GM21390 (cell line): ENCODE measurements around the gene GRAMD4.

Experiments used
- ATAC-seq: cut with Tn5 transposase; IDR thresholded peaks from one replicate; pipeline ENCODE4 v1.9.1; 2021; ENCODE audit not compliant: unreplicated experiment

The GRAMD4 gene, protein sequence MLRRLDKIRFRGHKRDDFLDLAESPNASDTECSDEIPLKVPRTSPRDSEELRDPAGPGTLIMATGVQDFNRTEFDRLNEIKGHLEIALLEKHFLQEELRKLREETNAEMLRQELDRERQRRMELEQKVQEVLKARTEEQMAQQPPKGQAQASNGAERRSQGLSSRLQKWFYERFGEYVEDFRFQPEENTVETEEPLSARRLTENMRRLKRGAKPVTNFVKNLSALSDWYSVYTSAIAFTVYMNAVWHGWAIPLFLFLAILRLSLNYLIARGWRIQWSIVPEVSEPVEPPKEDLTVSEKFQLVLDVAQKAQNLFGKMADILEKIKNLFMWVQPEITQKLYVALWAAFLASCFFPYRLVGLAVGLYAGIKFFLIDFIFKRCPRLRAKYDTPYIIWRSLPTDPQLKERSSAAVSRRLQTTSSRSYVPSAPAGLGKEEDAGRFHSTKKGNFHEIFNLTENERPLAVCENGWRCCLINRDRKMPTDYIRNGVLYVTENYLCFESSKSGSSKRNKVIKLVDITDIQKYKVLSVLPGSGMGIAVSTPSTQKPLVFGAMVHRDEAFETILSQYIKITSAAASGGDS

GRCh38 chr22:46619830-46620501, at the start of gene GRAMD4:
Gene GRAMD4, plus strand, starts transcription at chr22:46620386. Its CDS starts 6,414 bp downstream, at chr22:46626800.
- ATAC-seq = no peak

DNA sequence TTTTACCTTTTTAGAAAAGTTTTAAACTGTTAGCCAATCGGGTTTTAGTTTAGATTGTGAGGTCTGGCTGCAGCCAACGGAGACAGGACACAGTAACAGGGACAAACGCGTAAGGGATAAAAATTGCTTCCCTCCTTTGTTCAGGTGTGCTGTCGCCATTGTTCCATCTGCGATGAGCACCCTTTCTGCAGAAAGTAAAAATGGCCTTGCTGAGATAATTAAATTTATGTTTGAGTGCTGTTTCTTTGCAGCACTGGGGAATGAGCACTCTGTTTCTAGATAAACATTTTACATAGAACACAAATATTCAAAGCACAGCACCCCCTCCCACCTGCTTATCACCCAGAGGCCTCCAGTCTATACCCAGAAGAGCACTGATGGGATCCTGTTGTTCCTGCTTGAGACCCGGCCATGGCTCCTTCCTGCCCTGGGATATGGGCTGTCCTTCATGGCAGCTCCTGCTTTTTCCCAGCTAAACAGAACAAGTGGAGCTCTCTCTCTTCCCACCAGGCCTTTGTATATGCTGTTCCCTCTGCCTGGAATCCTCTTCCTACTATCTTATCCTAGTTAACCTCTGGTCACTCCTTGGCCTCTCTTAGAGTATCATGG, 48.4 kb upstream of the GRAMD4 start:
- ATAC-seq = no peak

DNA sequence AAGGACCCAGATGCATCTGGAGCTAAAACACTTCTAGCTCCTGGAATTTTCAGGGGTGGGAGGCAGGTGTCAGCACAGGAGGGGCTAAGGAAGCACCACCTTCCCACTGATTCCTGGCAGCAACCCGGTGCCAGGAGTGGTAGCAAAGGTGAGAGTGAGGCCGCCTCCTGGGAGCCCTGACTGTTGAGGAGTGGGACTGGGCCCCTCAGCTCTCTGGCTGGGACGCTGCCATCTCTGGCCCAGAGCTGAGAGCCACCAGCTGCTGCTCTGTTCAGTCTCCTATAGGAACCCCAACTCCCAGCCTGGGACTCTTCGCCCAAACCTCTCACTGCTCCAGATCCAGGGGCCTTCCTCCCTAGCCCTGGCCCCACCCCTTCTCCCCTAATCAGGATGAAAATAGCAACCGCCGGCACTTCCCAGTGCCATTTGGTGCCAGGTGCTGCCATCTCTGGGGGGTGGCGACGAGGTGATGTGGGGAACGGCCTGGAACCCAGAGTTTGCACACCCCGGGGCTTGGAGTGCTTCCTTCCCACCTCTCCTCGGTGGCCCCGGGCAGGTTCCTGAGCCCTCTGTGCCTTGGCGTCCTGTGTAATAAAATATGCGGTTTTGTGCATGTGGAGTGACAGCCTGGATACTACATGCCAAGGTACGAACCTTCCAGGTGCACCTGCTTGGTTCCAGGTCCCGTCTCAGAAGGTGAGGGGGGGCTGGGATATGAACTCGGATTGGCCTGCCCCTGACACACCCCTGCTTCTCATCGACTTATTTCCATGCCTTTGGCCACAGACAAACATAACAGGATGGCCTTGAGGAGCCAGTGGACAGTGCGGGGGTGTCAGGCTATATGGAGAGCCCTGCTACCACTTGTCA, 47.0 kb upstream of the GRAMD4 start:
- no peak for ATAC-seq

DNA sequence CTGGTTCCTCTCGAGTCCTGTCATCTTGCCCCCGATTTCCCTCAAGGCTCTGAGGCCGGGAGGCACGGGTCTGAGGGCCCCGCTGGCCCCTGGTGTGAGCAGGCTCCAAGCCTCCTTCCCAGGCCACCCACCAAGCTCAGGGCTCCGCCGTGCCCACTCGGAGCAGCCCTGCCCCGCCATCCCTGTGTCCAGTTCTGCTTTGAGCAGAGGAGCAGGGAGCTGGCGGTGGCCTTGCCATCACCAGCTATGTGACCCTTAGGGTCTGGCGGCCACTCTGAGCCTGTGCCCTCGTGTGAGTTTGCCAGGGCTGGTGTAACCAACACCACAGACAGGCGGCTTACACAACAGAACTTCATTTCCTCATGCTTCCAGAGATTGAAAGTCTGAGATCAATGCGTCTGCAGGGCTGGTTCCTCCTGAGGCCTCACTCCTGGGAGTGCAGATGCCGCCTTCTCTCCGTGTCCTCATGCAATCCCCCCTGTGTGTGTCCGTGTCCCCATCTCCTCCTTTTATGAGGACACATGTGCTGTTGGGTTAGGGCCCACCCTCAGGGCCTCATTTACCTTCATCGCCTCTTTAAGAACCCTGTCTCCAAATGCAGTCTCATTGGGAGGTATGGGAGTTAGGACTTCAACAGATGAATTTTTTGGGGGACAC, 46.3 kb upstream of the GRAMD4 start:
- no peak for ATAC-seq

- ATAC-seq = no peak
These were observed 45.7 kb upstream of the GRAMD4 start for GRCh38 chr22:46574438-46574992.

GRCh38 chr22:46574993-46575910, 44.9 kb upstream of the GRAMD4 start:
- ATAC-seq = no peak

- no peak for ATAC-seq
These were observed 44.2 kb upstream of the GRAMD4 start for GRCh38 chr22:46575911-46576555.

GRCh38 chr22:46576556-46577367, 43.4 kb upstream of the GRAMD4 start:
- no peak for ATAC-seq

GRCh38 chr22:46577368-46578249, 42.6 kb upstream of the GRAMD4 start:
- ATAC-seq = no peak

DNA sequence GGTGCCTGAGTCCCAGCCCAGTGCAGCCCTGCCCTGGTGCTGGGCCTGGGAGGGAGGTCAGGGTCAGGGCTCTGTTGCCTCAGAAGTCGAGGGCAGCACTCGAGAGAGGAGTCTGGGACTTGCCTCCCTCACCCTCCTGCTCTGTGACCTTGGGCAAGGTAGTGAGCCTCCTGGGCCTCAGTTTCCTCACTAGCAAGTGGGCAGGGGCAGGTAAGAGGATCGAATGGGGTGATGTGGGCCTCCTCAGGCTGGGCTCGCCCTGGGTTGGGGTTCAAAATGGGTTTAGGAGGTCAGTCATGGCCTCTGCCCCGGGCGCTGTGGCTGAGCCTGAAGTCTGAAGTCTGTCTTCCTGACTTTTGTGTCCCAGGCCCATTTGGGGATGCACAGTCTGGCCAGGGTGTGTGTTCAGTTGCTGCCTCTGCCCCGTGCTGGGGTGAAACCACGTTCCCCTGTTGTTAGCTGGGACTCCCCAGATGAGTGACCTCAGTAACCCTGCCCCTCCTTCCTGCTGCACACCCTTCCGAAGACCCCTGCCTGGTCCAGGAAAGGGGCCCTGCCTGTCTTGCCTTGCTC, 41.8 kb upstream of the GRAMD4 start:
- ATAC-seq = no peak

DNA sequence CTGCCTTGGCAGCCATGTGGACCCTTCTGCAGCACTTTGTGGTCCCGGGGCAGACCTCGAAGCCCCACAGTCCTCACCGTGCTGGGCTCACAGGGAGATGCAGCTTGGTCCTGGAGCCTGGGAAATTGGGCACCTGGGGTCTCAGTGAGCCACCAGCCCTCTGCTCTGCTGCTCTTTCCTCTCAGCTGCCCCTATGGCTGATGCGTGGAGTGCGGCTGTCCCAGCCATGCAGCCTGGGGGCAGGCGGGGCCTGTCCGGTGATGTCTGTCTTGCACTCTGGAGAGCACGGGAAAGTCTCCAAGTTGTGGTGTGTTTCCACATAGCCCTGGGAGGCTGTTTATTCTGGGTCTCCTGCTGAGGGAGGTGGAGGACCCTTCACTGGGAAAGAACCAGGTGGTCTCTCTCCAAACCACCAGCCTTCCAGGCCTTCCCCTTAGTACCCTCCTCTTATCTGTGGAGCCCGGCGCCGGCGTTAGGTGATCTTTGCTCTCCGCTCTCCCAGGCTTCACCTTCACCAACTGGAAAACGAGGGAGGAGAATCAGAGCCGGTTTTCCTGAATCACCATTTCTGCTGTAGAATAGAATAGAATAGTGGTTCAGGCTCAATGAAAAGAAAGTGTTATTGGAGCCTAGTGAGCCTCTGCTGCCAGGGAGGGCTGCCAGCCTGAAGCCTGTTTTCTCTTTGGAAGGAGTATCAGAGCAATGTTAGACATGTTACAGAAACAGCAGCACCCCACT, 41.2 kb upstream of the GRAMD4 start:
- ATAC-seq = no peak

DNA sequence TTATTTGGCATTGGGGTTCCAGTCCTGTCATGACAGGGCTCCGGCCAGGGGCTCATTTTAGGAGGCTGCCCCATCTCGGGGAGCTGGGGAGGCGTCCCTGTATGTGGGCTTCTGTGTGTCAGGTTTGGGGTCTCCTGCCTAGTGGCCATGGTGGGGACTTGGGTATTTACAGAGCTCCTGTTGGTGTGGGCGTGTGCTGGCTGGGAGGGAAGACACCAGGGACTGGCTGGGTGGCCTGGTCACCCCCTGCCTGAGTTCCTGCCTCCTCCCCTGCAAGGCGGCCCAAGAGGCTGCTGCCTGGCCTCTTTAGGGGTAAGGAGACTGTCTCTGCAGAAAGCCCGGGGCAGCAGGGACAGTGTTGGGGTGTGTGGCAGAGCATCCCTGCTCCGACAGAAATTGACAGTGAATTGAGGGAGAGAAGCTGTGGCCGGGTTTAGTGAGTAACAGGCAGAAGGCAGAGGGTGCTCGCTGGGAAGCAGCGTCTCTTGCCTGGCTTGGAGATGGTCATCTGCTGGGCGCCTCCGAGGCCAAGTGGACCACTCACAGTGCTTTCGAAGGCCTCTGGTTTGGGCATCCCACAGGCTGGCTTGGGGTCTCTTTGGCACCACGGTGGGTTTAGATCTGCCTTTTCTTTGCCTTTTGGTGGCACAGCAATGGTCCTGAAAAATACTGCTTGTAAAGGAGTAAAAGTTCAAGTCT, 40.3 kb upstream of the GRAMD4 start:
- no peak for ATAC-seq

DNA sequence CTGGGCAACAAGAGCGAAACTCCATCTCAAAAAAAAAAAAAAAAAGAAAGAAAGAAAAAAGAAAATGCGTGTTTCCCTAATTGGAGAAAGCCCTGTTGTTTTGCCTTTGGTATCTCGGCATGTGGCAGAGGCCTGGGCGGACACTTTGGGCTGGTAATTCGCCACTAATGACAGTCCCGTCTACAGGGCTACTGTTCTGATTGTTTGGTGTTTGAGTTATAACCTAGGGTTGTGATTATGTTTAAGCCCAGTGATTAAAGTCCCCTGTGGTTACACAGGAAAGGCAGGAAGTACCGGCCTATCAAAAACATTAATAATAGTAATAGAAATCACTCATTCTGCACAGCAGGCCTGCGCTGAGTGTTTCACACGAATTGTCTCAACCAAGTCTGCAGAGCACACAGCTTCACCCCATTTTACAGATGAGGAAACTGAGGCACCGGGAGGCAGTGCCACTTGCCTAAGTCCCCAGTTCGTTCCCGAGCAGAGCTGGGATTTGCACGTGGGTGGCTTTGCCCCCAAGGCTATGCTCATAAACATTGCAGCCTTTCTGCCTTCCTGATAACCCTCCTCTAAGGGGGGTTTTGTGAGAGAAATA, 39.1 kb upstream of the GRAMD4 start:
- ATAC-seq = no peak

DNA sequence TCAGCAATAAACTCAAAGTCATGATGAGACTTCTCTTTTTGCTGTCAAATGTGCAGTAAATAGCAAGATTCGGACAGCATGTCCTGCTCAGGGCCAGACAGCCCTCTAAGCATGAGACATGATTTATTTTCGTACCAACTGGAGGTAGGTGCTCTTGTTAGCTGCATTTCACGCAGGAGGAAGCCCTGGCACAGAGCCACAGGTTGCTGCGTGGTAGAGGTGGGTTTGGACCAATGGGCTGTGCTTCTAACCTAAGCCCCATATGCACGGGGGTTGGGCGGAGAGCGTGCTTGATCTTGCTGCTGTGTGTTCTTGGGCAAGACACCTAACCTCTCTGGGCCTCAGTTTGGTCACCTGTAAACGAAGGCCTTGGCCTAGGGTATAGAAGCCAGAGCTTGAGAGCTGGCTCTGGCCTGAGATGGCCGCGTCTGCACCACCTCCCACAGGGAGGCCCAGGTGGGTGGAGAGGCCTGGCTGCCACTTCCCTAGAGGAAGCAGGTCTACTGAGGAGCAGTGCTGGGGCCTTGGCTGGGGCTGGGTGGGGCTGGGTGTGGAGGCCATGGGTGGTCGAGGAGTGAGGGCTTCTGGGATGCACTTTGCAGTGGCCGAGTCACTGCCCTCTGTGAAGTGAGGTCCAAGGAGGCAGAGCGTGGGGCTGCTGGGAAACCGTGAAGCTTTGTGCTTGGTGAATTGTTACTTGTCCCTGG, 38.5 kb upstream of the GRAMD4 start:
- no peak for ATAC-seq
